ACC112 (cell line): ENCODE measurements around the gene LBH.

Source experiments
- H2AFZ ChIP-seq: fragments of 200-600 bp; sonication (generic); one replicate; pipeline ENCODE4 v1.6.0; 2017; ENCODE audit warnings: antibody characterized with exemption, low read length; ENCODE audit not compliant: unreplicated experiment
- H3K27ac ChIP-seq: fragments of 200-600 bp; sonication (generic); 2 replicates; pipeline ENCODE4 v1.5.1; 2014; ENCODE audit warnings: low read depth, mild to moderate bottlenecking, antibody characterized with exemption, low read length, moderate library complexity
- H3K27me3 ChIP-seq: fragments of 200-600 bp; sonication (generic); 2 replicates; pipeline ENCODE4 v1.6.1; 2014; ENCODE audit warnings: mild to moderate bottlenecking, antibody characterized with exemption, low read length, moderate library complexity, mixed read lengths; ENCODE audit not compliant: insufficient read depth
- H3K36me3 ChIP-seq: fragments of 200-600 bp; sonication (generic); 2 replicates; pipeline ENCODE4 v1.6.1; 2016; ENCODE audit warnings: mild to moderate bottlenecking, antibody characterized with exemption, low read length, moderate library complexity, mixed read lengths; ENCODE audit not compliant: insufficient read depth
- H3K4me1 ChIP-seq: fragments of 200-600 bp; sonication (generic); one replicate; pipeline ENCODE4 v1.6.1; 2016; ENCODE audit warnings: low read length, mixed read lengths; ENCODE audit not compliant: insufficient read depth, unreplicated experiment, control insufficient read depth
- H3K4me3 ChIP-seq: fragments of 200-600 bp; sonication (generic); 2 replicates; pipeline ENCODE4 v1.5.1; 2014; ENCODE audit warnings: mild to moderate bottlenecking, low read depth, low read length
- H3K79me2 ChIP-seq: fragments of 200-600 bp; sonication (generic); one replicate; pipeline ENCODE4 v1.6.0; 2016; ENCODE audit warnings: low read length; ENCODE audit not compliant: control insufficient read depth, unreplicated experiment, insufficient read depth

The LBH gene

GRCh38 chr2:30225131-30225762, 6.1 kb upstream of the LBH start:
- no peaks in the 10 kb centered on the region for H3K79me2 ChIP-seq
- no peaks in the 10 kb centered on the region for H3K27me3 ChIP-seq
- peak overlapping the region; percentile 97 for H2AFZ ChIP-seq
- peak overlapping the region; percentile 6; the same call in 1 of the 2 replicates for H3K27ac ChIP-seq
- H3K4me3 ChIP-seq: peak overlapping the region; percentile 73
- no peaks in the 10 kb centered on the region for H3K36me3 ChIP-seq
- H3K4me1 ChIP-seq: peaks cover 10% of the 10 kb centered on the region

DNA sequence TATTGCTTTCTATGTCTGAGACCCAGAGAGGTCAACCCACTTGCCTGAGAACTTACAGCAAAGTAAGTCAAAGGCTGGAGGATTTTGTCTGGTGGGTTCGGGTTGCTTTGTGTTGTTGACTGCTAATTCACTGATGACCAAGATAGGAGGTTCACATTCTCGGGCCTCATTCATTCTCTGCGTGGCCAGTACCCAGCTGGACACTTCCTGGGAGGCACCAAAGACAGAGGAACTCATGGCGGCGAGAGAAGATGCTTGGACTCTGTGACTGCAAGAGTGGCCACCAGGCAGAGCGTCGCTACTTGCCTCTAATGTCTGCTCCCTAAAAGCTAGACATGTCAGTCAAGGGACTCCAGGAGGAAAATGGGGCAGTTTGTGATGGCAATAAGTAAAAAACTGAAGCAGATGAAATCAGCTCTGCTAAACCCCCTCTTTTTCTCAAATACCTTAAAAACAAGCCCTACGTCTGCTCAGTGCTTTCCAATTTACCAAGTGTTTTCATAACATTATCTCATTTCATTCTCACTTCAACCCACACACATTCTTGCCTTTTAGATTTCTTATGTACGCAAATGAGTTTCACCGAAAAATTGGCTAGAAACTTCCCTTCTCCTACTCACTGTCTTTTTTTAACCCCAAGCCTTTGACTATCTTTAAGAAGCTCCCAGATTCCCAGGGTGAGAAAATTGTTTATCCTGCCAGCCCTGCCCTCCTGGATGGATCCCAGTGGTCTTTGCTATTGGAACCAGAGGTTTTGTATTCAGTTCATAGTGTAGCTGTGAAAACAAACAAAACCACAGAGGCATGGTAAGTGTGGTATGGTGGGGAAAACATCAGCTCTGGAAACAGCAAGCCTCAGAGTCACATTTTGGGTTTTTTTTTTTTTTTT, 4.9 kb upstream of the LBH start:
- H3K79me2 ChIP-seq: no peaks in the 10 kb centered on the region
- no peaks in the 10 kb centered on the region for H3K36me3 ChIP-seq
- peak overlapping the region; percentile 97 for H2AFZ ChIP-seq
- H3K4me1 ChIP-seq: peaks cover 10% of the 10 kb centered on the region
- no peak overlapping the region for H3K27ac ChIP-seq
- H3K27me3 ChIP-seq: peaks cover 5% of the 10 kb centered on the region; the same call in 1 of the 2 replicates
- peak overlapping the region; percentile 73; the same call in 1 of the 2 replicates for H3K4me3 ChIP-seq

DNA sequence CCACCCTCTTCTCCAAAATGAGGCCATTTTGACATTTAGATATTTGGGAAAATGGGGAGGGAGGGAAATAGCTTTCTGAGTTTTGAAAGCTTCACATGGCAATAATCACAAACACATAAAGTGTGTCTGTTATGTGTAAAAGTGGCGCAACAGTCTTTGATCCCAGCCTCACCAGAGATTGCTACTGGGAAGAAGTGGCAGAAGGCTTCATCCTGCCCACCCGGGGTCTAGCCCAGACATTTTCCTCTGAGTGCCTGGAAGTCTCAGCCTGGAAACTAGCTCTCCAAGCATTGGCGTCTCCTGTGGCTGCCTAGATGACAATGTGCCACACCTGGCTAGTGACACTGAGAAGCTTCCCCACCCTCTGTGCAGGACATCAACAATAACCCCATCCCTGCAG, 1.7 kb upstream of the LBH start:
- Histone ChIP-seq H3K27me3 (peaks cover 15% of the 10 kb centered on the region), H2AFZ (no peak overlapping the region), H3K4me3 (no peak overlapping the region), H3K27ac (no peak overlapping the region), H3K36me3 (no peaks in the 10 kb centered on the region), H3K4me1 (peaks cover 14% of the 10 kb centered on the region), H3K79me2 (no peaks in the 10 kb centered on the region)

- Histone ChIP-seq H2AFZ (peak overlapping the region; percentile 72), H3K4me3 (peak overlapping the region; percentile 79), H3K36me3 (no peaks in the 10 kb centered on the region), H3K27me3 (peaks cover 15% of the 10 kb centered on the region), H3K79me2 (no peaks in the 10 kb centered on the region), H3K4me1 (peaks cover 11% of the 10 kb centered on the region), H3K27ac (no peak overlapping the region)
These were observed 680 bp upstream of the LBH start for GRCh38 chr2:30230497-30231211.

DNA sequence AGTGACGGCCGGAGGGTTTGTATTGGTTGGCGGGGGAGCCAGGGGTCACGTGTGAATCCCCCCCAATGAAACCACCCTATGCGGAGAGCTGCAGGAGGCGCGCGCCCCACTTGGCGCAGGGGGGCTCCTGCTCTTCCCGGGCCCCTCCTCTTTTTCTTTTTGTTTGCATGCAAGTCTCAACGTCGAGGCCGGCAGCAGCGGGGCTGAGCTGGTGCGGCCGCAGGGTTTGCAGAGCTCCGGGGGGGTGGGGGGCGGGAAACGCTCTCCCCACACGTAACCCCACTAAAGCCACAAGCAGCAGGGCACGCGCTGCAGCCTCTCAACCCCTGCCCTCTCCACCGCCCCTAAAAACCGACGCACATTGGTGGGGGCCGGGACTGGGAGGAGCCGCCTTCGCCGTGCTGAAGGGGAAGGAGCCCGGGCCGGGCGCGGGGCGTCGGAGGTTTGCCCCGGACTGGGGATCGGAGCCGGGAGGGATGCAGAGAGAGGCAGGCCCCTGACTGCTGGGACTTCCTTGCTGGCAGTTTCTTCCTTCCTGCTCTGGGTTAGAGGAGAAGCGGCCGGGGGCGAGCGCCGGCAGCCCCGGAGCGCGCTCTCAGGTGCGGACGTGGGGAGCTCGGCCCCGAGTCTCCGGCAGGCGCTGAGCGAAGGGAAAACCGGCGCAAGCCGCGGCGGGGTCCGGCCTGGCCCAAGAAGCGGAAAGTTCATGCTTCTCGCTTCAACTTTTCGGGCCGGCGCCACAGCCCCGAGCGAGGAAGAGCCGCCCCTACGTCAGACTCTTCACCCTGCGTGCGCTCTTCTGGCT, 864 bp downstream of the LBH start:
- Histone ChIP-seq H3K79me2 (no peaks in the 10 kb centered on the region), H3K36me3 (no peaks in the 10 kb centered on the region), H2AFZ (peak overlapping the region; percentile 72), H3K27me3 (peaks cover 15% of the 10 kb centered on the region), H3K4me1 (peaks cover 4% of the 10 kb centered on the region), H3K27ac (no peak overlapping the region), H3K4me3 (peak overlapping the region; percentile 79)

DNA sequence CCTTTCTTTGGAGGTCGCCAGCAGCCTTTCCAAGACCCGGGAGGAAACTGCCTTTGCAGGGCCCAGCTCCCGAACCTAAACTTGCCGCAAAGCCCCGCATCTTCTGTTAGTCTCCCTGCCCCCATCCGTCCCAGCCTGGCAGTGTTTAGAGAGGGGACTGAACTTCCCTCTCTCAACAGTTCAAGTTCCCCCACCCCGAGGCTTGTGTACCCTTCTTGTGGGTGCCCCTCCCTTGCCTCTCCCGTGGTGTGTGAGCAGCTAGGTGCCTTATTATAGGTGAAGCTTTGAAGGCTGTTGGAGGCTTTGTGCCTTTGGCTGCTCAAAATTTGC, 1.4 kb downstream of the LBH start:
- H3K79me2 ChIP-seq: no peaks in the 10 kb centered on the region
- no peaks in the 10 kb centered on the region for H3K36me3 ChIP-seq
- peaks cover 15% of the 10 kb centered on the region for H3K27me3 ChIP-seq
- peaks cover 4% of the 10 kb centered on the region for H3K4me1 ChIP-seq
- H2AFZ ChIP-seq: peak overlapping the region; percentile 20
- H3K4me3 ChIP-seq: peak overlapping the region; percentile 79
- H3K27ac ChIP-seq: no peak overlapping the region

- Histone ChIP-seq H3K4me1 (peaks cover 4% of the 10 kb centered on the region), H3K36me3 (no peaks in the 10 kb centered on the region), H3K27ac (no peak overlapping the region), H2AFZ (no peak overlapping the region), H3K4me3 (peak overlapping the region; percentile 79; the same call in 1 of the 2 replicates), H3K27me3 (peaks cover 15% of the 10 kb centered on the region), H3K79me2 (no peaks in the 10 kb centered on the region)
These were observed 2.1 kb downstream of the LBH start for GRCh38 chr2:30233271-30234009.

- Histone ChIP-seq H3K4me3 (no peak overlapping the region), H3K27me3 (peaks cover 15% of the 10 kb centered on the region), H3K36me3 (no peaks in the 10 kb centered on the region), H3K79me2 (no peaks in the 10 kb centered on the region), H3K27ac (no peak overlapping the region), H2AFZ (no peak overlapping the region), H3K4me1 (peaks cover 4% of the 10 kb centered on the region)
These were observed 3.0 kb downstream of the LBH start for GRCh38 chr2:30234180-30234971.

DNA sequence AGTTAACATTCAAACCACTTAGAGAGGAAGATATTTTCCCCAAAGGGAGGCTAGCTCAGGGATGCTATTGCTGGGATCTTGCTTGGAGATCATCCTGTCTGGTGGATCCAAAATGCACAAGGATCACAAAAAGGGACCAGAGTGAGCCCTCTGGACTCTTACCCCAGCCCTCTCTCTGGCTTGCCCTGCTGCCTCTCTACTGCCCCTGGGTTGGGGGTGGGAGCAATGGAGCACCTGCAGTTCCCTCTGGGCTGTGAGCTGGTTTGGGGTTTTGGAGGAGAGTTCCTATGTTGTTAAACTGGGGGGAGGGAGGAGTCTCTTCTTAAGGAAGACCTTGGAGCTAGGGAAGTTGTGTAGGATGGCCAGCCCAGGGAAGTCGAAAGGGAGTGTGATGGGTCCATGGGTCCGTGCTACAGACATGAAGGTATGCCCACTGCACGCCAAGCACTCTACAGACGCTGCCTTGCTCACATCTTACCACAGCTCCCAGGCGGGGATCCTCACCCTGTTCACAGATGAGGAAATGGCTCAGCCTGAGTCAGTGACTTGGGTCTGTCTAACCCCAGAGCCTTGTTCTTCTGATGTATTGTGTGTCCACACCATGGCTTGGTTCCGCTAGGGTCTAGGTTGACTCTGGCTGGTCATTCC, 3.8 kb downstream of the LBH start:
- no peaks in the 10 kb centered on the region for H3K36me3 ChIP-seq
- H3K79me2 ChIP-seq: no peaks in the 10 kb centered on the region
- no peak overlapping the region for H3K27ac ChIP-seq
- no peak overlapping the region for H2AFZ ChIP-seq
- H3K4me3 ChIP-seq: no peak overlapping the region
- H3K27me3 ChIP-seq: peaks cover 15% of the 10 kb centered on the region
- H3K4me1 ChIP-seq: peaks cover 9% of the 10 kb centered on the region
